ENCODE results near the gene KRT39. TPM values are rescaled to one million over a fixed set of nuclear protein-coding genes. Genes with fewer than 3 reads are reported as not detected.

KRT39 gene
- total RNA-seq, 1 donor from 2014 or later, result 0.59 TPM

DNA sequence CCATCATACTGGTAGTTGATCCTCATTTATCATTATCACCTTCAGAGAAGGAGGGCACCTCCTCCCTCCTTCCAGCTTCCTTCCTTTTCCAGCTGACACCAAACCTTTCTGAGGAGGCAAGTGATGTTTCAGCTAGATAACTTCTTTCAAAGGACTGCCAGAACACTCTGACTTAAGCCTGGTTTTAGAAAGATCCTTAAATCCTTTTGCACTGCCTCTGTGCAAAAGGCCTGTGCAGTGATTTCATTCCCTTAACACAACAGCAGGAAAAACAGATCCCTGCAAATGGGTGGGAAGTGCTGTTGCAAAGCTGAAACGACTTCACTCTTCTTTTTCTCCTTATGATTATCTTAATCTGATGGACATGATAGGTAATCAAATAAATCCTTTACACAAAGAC, 22.2 kb downstream of the KRT39 start:
- no peaks in the 10 kb centered on the region for H3K4me1 ChIP-seq
- DNase-seq (no peak), ATAC-seq (no peak)
- H3K4me3 ChIP-seq, result no peak overlapping the region
- no peak for TF ChIP-seq CTCF (IDR thresholded peaks at IDR 0.05)
- no peak overlapping the region for H3K27ac ChIP-seq
- intact Hi-C loops (cut with DNase I), result no loop called here
- peaks cover 9% of the 10 kb centered on the region for H3K27me3 ChIP-seq (ENCODE audit: low read depth)
- H3K36me3 ChIP-seq, result no peaks in the 10 kb centered on the region
- H3K9me3 ChIP-seq, result no peaks in the 10 kb centered on the region

DNA sequence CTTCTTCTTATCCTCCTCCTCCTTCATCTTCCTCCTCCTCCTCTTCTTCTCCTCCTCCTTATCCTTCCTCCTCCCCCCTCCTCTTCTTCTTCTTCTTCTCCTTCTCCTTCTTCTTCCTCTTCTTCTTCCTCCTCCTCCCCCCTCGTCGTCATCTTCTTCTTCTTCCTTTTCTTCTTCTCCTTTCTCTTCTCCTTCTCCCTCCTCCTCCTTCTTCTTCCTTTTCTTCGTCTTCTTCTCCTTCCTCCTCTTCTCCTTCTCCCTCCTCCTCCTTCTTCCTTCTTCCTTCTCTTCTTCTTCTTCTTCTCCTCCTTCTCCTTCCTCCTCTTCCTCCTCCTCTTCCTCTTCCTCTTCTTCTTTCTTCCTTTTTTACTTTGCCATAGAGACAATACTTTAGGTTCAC, 24.2 kb downstream of the KRT39 start:
- Histone ChIP-seq H3K4me1 (no peaks in the 10 kb centered on the region), H3K4me3 (no peak overlapping the region), H3K27me3 (ENCODE audit: low read depth) (no peaks in the 10 kb centered on the region), H3K36me3 (no peaks in the 10 kb centered on the region), H3K9me3 (no peaks in the 10 kb centered on the region), H3K27ac (no peak overlapping the region)
- no peak for DNase-seq
- ATAC-seq, result no peak
- no peak for TF ChIP-seq CTCF (IDR thresholded peaks at IDR 0.05)
- intact Hi-C loops (cut with DNase I), result no loop called here

DNA sequence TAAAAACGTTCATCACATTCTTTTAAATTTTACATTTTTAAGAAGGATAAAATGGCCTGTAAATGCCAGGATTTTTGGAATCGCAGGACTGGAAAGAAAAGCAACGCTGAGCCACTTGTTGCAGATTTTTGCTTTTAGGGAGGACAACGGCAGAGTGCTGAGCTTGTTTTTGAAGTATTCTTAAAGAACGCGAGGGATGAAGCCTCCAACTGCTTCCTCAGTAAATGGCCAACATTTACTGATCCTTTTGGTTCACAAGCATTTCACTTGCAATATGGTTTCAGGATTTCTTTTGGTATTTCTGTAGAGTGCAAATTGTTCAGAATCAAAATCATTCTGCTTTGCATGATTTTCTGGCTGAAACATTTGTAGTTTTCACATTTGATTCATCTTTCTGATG, 26.5 kb downstream of the KRT39 start:
- intact Hi-C loops (cut with DNase I), result no loop called here
- H3K36me3 ChIP-seq, result no peaks in the 10 kb centered on the region
- no peak for TF ChIP-seq CTCF (IDR thresholded peaks at IDR 0.05)
- H3K4me1 ChIP-seq, result no peaks in the 10 kb centered on the region
- H3K27ac ChIP-seq, result no peak overlapping the region
- H3K9me3 ChIP-seq, result no peaks in the 10 kb centered on the region
- DNase-seq (no peak), ATAC-seq (no peak)
- H3K27me3 ChIP-seq (ENCODE audit: low read depth), result no peaks in the 10 kb centered on the region
- no peak overlapping the region for H3K4me3 ChIP-seq

GRCh38 chr17:40938981-40939380, 27.8 kb downstream of the KRT39 start:
- Histone ChIP-seq H3K27me3 (ENCODE audit: low read depth) (no peaks in the 10 kb centered on the region), H3K27ac (no peak overlapping the region), H3K4me3 (no peak overlapping the region), H3K36me3 (no peaks in the 10 kb centered on the region), H3K4me1 (no peaks in the 10 kb centered on the region), H3K9me3 (no peaks in the 10 kb centered on the region)
- intact Hi-C loops (cut with DNase I), result no loop called here
- TF ChIP-seq CTCF (IDR thresholded peaks at IDR 0.05), result no peak
- ATAC-seq, result no peak
- DNase-seq, result no peak

DNA sequence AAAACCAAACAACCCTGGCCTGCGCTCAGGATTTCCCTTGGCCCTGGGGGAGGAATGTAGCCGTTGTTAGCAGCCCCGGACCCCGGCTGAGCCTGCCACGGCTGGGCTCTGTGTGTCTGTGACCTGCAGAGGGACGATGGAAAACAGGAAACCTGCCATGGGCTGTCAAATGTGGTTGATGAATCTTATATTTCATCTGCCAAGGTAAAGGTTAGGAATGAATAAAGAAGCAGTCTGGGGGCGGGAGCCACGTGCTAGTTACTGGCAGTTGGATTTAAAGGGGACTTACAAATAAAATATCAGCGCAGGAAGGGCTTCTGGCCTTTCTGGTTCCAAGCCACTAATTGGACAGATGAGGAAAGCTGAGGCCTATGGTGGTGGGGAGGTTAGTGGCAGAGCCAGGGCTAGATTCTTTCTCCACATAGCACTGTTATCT, 29.3 kb downstream of the KRT39 start, which contains the start of gene KRT23:
KRT23 (minus strand) TSS at position 263 of the 436 bp plus-strand sequence. CDS start 1,043 bp downstream, outside the sequence.
- no peak within 1 kb of the TSS for H3K27ac ChIP-seq

More for the DNA sequence above, 29.3 kb downstream of the KRT39 start, which contains the start of gene KRT23:
- ATAC-seq (no peak), DNase-seq (no peak)
- Histone ChIP-seq H3K4me1 (no peaks in the 10 kb centered on the region), H3K27me3 (ENCODE audit: low read depth) (no peaks in the 10 kb centered on the region), H3K4me3 (no peak within 1 kb of the TSS), H3K9me3 (no peaks in the 10 kb centered on the region), H3K36me3 (no peaks in the 10 kb centered on the region)
- intact Hi-C loops (cut with DNase I), result no loop called here
- TF ChIP-seq CTCF (IDR thresholded peaks at IDR 0.05), result no peak

Data from lower lobe of right lung (tissue), 2 donors.